Right renal cortex interstitium (tissue), 3 donors: ENCODE measurements around the gene RABL2A. TPM values are rescaled to one million over a fixed set of nuclear protein-coding genes. Genes with fewer than 3 reads are reported as not detected.
"Not testable (repeated sequence)": the region's sequence is repeated elsewhere in the genome, so short reads cannot be mapped to it uniquely, and the experiment has no call there.

Source experiments
- DNase-seq, 3 donors: peaks; one replicate each; pipeline ENCODE4 v3.0.0-alpha.2; 2013; ENCODE audit warnings: low read depth in 3 of 3, low spot score in 2 of 3
- polyA plus RNA-seq, 3 donors: library from polyadenylated mRNA; unstranded; fragments of 120-200 nt; gene quantifications; one replicate each; pipeline ENCODE4 v1.2.1, GENCODE V29; 2013; ENCODE audit not compliant: insufficient read length in 3 of 3

The RABL2A gene
- polyA plus RNA-seq, 3 donors, result 31.8 to 43.1 (median 34.0) TPM

DNA sequence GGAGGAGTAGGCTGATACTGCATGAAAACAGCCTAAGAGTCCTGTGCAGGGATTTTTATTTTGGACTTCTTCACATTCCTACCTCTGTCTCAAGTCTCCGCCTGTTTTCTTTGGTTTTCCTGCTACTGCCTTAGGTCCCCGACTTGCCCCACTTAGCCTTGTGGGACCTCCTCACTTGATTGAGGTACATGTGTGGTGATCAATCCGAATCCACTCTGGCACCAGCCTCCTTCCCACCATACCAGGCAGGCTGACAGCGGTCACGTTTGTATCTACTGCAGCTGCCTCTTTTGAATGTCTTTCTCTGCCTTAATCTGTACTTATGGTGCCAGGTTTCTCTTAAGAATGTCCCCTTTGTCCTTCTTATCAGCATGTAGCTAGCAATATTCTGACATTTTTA lies 22.4 kb upstream of the RABL2A start:
- DNase-seq, result not testable (repeated sequence)

DNA sequence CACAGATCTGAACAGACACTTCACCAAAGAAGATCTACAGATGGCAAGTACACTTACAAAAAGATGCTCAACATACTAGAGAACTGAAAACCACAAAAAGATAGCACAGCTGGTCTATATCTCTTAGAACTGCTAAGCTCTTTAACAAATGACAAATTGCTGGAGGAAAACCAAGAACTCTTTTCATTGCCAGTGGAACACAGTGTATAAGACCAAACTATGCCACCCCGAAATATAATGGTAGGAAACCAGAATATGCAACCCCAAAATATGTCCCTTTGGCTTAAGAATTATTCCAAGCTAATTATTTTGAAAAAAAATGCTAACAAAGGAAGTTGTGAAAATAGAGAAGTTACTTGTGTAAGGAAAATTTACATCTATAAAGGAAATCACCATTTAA lies 21.0 kb upstream of the RABL2A start:
- DNase-seq, result not testable (repeated sequence)

GRCh38 chr2:113609822-113610221 lies 17.2 kb upstream of the RABL2A start:
- not testable (repeated sequence) for DNase-seq

DNA sequence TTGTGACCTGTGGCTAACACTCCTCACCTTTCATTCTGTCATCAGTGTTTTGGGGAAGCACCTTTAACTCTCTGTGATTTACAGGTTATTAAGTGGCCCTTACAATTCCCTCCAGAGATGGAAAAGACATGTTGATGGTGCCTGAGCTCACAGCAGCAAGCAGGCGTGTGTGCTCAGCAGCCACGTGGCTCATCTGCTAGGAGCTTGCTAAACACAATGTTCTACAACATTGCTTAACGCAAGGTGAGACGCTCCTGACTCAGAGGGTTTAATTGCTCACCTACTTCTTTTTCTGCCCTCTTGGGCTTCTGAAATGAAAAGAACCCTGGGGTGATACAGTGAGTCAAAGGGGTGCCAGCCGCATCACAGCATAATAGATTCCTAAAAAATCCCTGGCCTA lies 6.1 kb upstream of the RABL2A start:
- DNase-seq, result not testable (repeated sequence)

GRCh38 chr2:113625906-113626305 lies 1.2 kb upstream of the RABL2A start:
- not testable (repeated sequence) for DNase-seq

DNA sequence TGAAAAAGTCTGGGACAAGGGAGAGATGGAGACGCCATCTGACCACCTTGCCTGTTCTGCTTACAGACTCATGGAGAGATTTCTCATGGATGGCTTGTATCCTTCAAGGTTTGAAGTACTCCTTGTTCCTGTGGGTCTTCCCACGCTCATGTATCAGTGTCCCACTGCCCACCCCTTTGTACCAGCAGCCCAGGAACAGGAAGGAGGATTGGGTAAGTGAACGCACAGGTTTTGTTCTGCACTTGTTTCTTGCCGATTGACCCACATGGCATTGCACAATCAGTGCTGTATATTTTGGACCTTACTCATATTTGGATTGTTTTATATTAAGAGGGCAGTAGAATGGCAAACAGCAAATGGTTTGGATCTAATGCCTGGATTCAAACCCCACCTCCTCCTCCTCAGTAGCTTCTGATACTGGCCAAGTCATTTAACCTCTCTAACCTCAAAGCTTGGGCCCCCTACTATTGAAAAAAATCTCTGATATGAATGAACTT lies 5.8 kb downstream of the RABL2A start:
- DNase-seq, result not testable (repeated sequence)

DNA sequence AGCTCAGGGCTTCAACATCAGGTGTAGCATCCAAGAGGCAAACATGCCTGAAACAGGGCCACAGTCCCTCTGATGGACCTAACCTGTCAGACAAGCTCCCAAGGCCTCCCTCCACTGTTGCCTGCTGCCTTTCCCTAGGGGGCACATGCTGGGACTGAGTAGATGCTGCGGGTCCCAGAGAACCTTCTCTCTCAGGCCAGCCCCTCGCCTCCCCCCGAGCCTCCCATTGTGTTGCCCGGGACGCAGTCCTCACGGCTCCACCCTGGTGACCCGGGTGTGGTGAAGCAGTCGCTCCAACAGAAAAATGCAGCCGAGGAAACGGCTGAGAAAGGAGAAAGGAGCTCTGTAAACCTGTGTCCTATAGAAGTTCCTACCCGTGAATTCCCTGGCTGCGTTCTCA lies 8.3 kb downstream of the RABL2A start:
- not testable (repeated sequence) for DNase-seq

- not testable (repeated sequence) for DNase-seq
These were observed 9.2 kb downstream of the RABL2A start for GRCh38 chr2:113636226-113636625.

GRCh38 chr2:113638084-113638483 lies 11.0 kb downstream of the RABL2A start:
- not testable (repeated sequence) for DNase-seq

DNA sequence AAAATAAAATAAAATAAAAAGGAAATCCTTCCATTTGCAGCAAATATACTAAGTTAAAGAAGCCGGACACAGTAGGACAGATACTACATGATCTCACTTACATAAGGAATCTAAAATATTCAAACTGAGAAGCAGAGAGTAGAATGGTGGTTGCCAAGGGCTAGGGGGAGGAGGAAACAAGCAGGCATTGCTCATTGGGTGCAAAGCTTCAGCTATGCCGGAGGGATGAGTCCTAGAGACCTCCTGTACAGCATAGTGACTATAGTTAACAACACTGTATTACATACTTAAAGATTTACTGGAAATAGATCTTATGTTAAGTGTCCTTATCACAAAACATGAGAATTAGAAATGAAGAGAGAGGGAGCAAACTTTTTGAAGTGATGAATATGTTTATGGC lies 19.2 kb downstream of the RABL2A start:
- not testable (repeated sequence) for DNase-seq

DNA sequence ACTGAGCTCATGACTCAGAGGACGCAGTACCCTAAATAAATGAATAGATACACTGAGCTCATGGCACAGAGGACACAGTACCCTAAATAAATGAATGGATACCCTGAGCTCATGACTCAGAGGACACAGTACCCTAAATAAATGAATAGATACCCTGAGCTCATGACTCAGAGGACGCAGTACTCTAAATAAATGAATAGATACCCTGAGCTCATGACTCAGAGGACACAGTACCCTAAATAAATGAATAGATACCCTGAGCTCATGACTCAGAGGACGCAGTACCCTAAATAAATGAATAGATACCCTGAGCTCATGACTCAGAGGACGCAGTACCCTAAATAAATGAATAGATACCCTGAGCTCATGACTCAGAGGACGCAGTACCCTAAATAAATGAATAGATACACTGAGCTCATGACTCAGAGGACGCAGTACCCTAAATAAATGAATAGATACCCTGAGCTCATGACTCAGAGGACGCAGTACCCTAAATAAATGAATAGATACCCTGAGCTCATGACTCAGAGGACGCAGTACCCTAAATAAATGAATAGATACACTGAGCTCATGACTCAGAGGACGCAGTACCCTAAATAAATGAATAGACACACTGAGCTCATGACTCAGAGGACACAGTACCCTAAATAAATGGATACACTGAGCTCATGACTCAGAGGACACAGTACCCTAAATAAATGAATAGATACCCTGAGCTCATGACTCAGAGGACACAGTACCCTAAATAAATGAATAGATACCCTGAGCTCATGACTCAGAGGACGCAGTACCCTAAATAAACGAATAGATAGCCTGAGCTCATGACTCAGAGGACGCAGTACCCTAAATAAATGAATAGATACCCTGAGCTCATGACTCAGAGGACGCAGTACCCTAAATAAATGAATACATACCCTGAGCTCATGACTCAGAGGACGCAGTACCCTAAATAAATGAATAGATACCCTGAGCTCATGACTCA lies 24.1 kb downstream of the RABL2A start:
- DNase-seq, result not testable (repeated sequence)

DNA sequence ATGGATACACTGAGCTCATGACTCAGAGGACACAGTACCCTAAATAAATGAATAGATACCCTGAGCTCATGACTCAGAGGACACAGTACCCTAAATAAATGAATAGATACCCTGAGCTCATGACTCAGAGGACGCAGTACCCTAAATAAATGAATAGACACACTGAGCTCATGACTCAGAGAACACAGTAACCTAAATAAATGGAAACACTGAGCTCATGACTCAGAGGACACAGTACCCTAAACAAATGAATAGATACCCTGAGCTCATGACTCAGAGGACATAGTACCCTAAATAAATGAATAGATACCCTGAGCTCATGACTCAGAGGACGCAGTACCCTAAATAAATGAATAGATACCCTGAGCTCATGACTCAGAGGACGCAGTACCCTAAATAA lies 25.5 kb downstream of the RABL2A start:
- DNase-seq, result not testable (repeated sequence)

DNA sequence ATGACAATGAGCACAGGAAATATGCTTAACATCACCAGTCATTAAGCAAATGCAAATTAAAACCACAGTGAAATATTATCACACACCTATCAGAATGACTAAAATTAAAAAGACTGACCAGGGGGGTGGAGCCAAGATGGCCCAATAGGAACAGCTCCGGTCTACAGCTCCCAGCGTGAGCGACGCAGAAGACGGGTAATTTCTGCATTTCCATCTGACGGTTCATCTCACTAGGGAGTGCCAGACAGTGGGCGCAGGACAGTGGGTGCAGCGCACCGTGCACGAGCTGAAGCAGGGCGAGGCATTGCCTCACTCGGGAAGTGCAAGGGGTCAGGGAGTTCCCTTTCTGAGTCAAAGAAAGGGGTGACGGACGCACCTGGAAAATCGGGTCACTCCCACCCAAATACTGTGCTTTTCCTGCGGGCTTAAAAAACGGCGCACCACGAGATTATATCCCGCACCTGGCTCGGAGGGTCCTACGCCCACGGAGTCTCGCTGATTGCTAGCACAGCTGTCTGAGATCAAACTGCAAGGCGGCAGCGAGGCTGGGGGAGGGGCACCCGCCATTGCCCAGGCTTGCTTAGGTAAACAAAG lies 29.1 kb downstream of the RABL2A start:
- not testable (repeated sequence) for DNase-seq

- DNase-seq, result not testable (repeated sequence)
These were observed 30.7 kb downstream of the RABL2A start for GRCh38 chr2:113657735-113658134.

GRCh38 chr2:113663285-113664060 lies 36.4 kb downstream of the RABL2A start:
- DNase-seq, result not testable (repeated sequence)

- DNase-seq, result not testable (repeated sequence)
These were observed 37.9 kb downstream of the RABL2A start for GRCh38 chr2:113664761-113665533.

DNA sequence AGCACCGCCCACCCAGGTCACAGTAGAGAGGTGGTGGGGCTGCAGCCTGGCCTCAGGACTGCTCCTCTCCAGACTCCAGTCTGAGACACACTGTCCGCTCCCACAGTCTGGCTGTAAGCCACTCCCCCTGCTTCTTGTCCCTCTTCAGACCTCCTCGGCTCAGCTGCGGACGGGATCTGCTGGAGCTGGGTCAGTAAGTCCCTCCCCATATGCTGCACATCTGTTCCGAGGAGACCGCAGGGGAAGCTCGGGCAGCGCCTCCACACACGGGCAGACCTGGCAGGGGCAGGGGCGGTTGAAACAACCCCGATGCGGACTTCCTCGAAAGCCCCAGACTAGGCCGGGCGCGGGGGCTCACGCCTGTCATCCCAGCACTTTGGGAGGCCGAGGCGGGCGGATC lies 41.9 kb downstream of the RABL2A start:
- DNase-seq, result not testable (repeated sequence)

DNA sequence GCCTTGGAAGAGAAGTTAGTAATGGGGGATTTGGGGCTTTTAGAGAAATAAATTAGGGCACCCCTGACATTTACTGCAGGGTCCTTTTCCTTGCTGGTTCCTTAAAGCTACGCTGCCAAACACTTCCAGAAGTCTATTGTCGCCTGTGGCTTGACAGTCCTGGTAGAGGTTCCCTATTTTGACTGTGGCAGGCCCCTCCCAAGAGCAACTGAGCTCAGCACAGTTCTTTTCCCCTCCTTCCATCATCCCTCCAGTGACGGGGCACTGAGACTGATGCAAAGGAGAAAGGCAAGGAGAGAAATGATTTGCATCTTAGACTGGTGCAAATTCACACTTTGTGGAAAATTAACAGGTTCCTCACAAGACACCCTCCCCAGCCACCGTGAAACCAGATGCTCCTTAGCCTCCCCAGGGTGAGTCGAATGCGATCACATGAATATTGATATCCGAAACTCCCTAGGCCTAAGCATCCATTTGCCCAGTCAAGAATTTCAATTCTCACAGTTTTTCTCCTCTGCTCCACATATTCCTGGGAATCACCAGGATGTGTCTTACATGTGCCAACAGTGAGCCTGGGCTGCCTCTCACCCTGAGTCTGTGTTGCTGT lies 45.4 kb downstream of the RABL2A start:
- no peak for DNase-seq

DNA sequence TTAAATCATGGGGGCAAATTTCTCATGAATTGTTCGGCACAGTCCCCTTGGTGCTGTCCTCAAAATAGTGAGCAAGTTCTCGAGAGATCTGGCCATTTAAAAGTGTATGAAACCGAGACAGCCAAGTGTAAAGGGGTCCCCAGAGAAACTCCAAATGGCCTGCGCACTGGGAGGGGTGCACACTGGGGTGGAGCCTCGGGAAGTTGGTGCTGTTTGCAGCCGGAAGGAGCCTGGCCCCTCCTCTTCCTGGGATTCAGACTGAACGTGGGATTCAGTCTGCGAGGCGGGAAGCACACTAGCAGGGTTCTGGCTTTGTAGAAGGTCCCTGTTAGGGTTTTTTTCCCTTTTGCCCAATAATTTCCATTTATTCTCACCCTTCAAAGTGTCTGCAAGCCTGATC lies 48.8 kb downstream of the RABL2A start:
- no peak for DNase-seq
